Activated CD8-positive, alpha-beta memory T cell treated with anti-CD3 and anti-CD28 coated beads for 48 hours (primary cell): ENCODE measurements around the gene PPM1J.
"Not testable (repeated sequence)": the region's sequence is repeated elsewhere in the genome, so short reads cannot be mapped to it uniquely, and the experiment has no call there.

ENCODE experiments used
- DNase-seq, 3 experiments: peaks; one replicate each; pipeline ENCODE4 v3.0.0-alpha.2; 2020; ENCODE audit warnings: low read depth in 2 of 3, low spot score in 2 of 3

PPM1J gene

DNA sequence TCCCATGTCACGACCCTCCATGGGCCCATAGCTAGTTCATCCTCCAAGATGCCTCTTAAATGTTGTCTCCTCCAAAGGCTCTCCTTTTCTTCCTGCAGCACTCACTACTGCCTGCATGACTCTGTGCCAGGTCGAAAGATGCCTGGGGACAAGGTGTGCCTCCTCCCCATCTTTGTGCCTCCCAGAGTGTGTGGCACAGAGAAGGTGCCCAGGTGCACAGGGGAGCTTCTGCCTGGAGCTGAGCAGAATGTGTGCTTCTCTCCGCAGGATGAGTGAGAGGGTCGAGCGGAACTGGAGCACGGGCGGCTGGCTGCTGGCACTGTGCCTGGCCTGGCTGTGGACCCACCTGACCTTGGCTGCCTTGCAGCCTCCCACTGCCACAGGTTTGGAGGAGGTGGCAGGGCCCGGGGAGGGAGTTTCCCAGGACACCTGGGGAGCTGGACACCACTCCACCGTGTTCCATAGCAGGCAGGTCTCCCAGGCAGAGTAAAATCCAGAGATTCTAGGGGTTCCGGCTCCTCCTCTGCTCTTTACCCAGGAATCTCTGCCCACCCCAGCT is 6.9 kb upstream of the PPM1J start:
- no peak for DNase-seq

DNA sequence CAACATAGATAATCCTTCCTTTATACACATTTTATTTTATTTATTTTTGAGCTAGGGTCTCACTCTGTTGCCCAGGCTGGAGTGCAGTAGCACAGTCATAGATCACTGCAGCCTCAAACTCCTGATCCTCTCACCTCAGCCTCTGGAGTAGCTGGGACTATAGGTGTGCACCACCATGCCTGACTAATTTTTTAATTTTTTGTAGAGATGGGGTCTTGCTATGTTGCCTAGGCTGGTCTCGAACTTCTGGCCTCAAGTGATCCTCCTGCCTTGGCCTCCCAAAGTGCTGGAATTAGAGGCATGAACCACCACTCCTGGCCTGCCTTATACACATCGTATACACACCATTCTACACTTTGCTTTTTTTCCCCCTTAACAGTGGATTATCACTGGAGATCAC is 6.2 kb upstream of the PPM1J start:
- not testable (repeated sequence) for DNase-seq

DNA sequence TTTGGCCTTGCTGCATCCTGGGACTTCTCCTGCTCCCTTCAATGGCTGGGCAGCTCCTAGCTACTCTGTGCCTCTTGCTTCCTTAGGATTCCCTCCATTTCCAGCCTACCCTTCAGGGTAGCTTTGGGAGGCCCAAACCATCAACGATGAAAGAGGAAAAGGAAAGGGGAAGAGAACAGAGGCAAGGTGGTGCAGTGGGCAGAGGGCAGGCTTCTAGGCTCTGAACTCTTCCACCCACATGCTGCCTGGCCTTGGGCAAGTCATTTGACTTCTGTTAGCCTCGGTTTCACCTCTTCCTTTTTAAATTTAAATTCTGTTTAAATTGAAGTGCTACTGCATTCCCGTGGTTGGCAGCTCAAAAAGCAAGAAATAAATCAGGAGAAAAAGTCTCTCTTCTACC is 5.7 kb upstream of the PPM1J start:
- DNase-seq, result no peak

DNA sequence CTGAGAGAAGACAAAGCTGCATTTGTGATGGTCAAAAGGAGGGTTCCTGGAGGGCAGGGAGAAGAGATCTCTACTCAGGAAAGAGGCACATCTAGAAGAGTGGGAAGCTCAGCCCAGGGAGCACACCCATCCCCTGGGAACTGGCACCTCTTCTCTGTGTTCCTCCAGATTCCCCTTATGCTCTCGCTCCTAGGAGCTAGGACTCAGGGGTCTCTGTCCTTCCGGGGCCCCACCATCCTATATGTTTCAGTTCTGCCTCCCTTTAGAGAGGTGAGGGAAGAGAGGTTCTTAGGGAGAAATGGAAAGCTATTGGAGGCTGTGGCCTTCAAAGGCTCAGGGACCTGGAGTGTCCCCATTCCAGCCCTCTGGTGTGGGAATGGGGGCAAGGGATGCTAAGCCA is 4.6 kb upstream of the PPM1J start:
- no peak for DNase-seq

DNA sequence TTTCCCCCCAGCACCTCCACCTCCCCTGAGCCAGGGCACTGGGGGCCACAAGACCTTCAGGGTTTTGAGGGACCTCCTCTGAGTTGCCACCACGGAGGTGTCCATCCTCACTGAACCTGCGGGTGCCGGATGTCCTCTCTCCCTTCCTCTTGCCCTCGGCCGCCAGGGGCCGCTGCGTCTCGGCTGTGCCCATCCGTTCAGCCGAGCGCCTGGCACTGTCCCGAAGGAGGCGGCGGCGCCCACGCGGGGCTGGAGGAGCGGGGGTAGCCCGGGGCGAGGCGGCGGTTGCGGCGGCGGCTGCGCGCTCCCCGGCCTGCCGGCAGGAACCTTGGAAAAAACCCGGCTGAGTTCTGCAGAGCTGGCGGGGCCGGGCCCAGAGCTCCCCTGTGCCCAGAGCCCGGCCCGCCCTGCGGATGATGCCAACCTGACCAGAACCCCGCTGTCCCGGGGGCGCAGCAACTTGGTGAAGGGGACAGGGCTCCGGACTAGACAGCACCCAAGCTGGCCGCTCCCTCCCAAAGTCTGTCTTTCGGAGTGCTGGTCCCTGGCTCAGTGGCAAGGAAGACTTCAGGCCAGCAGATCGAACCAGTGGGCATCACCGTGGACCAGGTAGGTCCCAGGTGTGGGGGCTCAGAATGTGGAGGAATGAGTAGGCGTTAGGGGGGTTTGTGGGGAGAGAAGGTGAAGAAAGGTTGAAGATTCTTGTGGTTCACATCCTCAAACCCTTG is 3.7 kb upstream of the PPM1J start:
- peak in 2 of 3 experiments; percentile 55 to 59 for DNase-seq

DNA sequence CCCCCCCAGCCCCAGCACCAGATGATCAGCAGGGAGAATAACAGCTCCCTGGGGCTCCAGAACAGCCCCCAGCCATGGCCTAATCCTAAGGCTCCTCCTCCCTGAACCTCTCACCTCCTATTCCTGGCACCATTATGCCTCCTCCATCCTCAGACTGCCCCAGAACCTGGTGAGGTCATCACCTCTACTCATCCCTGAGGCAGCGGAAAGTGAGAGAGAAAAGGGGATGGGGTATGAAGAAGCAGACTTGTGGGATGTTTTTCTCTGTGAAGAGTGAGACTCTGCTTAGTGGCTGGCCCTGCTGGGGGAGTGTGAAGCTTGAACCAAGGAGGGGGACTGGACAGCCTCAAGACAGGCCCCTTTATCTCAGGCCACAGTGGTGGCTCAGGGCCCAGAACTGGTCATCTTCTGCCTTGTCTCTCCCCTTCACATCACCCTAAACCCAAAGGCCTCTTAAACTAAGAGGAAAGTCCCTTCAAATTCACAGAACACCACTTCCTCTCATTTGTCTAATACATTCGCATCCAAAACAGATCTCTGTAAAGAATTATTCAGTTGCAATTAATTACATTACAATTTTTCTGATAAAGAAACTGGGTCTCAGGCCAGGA is 2.2 kb upstream of the PPM1J start:
- DNase-seq, result no peak

DNA sequence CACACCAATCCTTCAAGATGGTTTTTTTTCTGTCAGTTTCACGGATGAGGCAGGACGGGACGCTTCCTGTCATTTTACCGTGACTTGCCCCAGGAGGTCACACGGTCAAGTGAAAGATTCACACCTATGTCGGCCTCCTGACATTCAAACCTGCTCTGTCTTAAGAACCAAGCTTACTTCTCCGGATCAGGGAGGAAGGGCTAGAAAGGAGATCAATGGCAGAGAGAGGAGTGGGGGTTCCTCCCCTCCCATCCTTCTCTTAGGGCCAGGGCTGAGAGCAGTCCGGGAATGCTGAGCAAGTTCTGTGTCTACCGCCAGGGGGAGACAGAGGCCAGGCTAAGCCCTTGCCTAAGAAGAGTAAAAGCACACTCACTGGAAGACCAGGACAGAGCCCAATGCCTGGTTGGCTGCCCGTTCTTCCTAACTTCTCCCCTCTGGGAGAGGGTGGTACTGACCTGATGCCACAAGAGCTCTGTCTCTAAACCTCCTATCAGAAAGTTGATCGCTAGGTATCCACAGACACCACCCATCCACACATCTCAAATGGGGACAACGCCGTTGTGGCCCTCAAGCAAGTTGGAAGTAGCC is 1.1 kb upstream of the PPM1J start:
- peak in 2 of 3 experiments; percentile 58 to 70 for DNase-seq

DNA sequence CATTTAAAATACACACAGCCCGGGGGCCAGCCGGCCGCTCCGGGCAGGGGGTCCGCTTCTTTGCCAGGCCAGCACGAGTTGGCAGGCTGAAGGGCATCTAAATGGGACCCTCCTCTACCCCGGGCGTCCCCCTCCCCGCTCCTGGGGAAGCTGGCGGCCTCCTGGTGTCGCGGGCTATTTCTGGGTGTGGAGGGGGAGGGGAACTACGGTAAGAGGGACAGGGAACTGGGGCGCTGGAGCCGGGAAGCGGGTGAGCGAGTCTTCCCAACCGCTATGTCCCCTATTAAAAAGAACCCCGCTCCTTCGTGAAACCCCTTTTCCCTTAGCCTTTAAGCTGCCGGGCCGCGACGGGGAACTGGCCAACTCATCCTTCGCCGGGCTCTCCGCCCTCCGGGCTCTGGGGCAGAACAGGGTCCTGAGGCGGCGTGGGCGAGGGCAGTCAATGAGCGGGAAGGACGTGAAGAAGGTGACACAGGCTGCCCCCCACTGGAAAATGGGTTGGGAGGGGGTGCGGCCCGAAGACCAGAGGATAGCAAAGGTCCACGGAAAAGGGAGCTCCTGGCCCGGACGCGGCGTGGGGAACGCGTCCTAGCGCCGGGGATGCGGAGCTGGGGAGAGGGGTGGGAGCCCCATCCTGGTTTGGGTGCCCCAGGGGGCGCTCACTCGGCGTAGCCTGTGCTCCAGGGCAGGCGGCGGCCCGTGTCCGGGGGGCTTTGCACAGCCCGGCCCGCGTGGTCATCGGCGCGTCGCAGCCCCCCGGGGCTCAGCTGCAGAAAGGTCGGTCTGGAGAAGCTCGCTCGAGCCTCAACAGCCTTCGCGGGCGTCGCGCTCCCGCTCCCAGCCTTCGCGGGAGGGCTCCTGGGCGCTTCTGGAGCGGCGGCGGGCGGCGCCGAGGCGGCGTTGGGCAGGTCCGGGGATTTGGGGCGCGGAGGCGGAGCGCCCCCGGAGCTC is 544 bp downstream of the PPM1J start:
- DNase-seq, result peak in 1 of 3 experiments; percentile 24

DNA sequence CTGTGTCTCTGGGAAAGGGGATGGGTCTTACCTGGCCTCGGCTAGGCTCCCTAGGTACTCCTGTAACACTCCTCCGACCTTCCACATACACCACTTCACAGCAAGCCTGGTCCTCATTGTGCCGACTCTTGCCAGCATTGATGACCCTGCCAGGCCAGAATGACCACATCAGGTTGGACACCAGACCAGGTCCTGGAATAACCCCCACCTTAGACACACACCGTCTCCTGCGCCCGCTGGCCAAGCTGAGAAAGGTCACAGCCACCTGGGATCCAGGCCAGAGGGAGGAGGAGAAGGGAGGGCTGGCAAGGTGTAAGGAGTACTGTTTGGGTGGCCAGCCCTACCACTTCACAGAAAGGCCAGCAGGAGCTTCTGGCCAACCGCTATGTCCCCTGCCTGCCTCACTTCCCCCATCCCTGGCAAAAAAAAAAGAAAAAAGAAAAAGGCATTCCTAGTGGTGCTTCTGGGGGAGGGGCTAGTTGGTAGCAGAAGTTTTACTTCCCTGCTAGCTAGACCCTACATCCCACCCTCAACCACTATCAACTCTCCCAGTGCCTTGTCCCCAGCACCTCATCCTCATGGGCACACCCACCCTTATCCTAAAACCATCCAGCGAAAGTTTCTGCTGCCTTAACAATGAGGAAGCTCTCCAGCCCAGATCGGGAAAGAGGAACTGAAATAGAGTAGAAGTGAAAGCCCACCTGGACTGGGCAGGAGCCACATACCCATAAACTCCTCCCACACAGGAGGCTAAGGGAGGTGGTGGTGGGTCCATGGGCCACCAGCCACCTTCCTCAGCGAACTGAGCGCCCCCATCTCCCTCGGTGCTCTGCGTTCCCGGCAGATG is 1.4 kb downstream of the PPM1J start:
- DNase-seq, result no peak

DNA sequence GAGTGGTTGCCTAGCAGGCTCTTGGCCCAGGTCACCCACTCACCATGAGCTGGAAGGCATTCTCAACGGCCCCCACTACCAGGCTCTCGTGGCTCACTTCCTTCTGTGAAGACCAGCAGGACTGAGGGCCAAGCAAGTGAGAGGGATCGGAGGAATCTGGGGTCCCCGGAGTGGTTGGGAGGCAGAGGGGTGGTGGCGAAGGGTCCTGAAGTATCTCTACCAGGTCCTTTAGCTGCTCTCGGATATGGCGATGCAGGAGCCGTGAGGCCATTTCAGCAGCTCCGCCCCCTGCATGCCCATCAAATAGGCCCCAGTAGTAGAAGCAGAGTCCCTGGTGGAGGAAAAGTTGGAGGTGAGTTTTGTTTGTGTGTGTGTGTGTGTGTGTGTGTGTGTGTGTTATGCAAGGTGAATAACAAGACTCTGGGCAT is 2.4 kb downstream of the PPM1J start:
- DNase-seq, result no peak

DNA sequence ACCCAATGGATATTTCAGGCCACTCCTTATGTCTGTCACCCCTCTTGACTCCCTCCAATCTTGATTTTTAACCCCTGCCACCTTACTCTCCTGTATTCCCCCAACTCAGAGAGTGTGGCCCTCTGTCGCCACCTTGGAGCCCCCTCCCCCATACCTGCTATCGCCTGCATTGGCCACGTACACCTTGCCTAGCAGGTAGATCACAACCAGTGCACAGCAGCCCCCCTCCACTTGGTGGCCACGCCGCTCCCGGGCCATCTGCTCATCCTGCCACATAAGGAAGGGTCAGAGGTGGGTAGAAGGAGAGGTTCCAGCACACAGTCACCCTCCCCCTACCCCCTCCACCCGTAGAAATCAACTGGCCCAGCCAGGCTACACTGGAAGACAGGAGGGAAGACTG is 2.9 kb downstream of the PPM1J start:
- no peak for DNase-seq

DNA sequence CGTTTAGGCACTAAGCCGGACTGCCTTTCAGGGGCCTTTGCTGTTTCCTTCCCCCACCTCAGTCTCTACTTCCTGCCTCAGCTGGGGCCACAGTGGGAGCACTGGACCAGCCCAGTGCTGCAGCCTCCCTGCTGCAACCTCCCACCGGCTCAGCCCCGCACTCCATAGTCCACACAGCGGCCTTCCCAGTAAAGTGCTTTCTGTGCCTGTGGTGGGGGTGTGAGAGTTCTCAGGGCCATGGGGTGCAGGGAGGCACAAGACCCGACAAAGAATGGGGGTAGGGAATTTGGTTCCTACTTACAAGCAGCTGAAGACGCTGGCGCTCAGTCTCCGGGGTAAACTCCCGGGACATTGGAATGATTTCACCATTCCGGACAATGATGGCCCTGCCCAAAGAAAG is 3.5 kb downstream of the PPM1J start:
- no peak for DNase-seq

DNA sequence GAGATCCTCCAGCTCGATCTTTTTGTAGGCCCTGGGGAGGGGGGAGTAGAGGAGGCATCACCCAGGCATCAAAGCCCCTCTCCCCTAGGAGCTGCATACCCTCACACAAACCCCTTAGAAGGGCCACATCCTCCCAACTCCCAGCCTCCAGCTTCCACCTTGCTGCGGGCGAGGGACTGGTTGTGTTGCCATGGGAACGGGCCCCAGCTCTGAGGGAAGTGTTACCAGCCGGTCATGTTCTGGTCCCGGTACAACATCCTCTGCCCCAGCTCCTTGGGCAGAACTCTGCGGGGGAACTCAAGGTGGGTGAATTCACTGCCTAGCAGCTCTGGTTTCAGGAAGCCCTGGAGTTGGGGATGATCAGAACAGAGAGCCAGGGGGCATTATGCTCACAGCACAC is 4.1 kb downstream of the PPM1J start:
- no peak for DNase-seq

DNA sequence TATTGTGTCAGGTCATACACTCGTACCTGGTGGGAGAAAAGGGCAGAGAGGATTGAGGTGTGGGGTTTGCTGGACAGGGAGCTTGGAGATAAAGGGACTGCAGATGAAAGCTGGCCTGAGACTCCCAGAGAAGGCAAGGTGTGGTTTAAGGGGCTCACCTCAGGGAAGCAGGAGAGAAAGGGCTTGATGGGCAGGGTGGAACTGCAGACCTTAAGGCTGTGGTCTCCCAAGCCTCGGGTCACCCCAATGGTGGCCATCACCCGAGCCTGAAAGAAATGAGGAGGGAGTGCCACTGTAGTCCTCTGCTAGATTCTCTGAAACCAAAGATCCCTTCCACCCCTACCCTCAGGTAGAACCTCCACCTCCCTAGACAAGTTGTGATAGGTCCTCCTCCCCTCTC is 4.5 kb downstream of the PPM1J start:
- no peak for DNase-seq

DNA sequence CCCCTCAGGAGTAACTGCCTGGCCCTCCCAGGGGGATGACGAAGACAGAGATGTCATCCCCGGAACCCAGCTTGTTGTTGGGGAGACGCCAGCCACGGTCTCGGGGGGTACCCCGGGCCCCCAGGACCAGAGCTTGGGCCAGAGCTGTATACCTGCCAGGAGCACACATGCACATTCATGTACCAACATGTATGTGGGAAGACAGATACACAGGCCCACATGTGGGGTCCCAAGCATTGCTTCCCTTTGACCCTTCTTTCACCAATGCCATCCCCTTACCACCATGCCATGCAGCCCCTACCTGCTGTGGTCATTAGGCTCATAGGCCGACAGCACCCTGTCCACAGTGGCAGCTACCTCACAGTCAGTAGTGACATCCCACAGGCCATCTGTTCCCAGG is 5.0 kb downstream of the PPM1J start:
- DNase-seq, result no peak

DNA sequence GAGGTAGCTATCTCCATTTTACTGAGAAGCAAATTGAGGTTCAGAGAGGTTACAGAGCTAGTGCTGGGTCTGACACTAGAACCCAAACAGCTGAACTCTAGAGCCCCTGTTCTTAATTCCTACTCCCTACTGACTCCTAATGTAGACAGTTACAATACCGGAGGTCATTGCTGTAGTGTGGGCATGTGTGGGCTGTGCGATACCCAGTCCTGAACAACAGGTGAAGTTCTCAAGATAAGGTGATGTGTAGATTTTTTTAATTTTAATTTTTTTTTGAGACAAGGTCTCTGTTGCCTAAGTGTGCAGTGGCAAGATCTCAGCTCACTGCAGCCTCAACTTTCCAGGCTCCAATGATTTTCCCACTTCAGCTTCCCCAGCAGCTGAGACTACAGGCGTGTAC is 6.6 kb downstream of the PPM1J start:
- no peak for DNase-seq

DNA sequence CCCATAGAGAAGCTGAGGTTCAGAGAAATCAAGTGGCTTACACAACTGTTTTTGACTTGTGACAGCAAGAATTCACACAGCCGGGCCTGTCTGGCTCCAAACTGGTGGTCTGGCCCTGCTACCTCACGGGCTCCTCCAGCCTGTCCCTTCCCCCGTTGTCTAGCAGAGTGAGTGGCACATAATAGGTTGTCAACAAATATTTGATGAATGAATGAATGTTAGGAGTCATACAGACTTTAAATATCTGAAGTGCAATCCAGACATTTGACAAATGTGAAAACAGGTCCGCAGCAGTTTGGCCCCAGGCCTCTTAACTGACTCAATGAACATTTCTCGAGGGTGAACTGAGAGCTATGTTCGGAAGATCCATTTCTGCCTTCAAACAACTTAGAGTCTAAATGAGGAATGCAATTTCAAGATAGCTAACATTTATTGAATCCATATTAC is 7.1 kb downstream of the PPM1J start:
- DNase-seq, result no peak

DNA sequence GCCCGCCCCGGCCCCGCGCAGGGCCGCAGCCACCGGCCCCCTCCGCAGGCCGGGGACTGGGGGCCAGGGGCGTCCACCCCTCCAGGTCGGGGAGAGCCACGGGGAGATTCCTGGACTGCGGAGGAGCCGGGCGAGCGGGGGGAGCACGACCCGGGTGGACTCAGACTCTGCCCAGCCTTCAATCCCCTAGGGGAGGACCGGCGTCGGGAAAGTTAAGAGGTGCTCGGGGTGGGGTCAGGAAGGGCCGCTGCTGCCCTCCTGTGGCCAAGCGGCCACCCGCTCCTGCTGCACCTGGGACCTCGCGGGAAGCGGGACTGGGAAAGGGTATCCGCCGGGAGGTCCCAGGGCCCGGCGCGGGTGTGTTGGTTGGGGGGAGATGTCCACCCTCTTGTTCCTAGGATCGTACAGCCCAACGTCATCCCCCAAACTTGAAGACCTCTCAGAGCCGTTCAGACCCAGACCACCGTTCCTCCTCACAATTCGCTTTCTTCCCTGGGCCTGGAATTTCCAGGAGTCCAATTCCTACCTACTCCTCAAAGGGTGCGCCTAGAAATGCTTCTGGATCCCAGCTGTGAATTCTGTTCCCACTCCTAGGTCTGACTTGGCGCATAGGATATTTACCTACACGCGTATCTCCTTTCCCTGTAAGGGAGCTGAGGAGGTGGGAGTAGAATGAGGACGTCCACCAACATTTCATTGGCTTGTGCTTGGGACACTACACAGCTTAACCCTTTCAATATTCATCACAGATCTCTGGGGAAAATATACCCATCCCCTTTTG is 7.7 kb downstream of the PPM1J start:
- DNase-seq, result peak in 2 of 3 experiments; percentile 43 to 49

DNA sequence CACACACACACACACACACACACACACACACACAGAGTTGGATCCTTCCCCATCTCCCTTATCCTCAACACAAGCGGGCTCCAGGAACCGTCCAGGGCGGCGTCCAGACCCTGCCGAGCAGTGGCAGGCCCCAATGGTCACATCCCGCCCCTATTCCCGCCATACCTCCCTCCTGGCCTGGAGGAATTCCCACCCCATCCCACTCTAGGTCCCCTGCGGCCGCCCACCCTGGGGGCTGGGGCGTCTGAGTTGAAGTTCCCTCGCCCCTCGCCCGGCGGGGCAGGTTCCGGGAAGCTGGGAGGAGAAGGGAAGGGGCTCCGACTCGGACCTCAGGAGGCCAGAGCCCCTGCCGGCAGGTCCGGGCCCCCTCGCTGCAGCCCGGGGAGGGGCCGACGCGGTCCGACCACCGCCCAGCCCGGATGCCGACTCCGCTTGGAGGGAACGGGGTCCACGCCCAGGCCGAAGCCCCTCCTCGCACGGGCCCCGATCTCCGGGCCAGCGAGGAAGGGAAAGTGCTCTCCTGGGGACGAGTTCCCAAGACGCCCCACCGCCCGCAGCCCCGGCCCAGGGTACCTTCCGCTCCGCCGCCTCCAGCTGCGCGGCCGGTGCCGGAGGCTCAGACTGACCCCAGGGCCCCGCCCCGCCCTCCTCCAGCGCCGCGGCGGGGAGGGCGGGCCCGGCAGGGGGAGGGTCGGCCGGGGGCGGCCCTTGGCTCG is 8.5 kb downstream of the PPM1J start, which contains the start of gene RHOC:
TSS of gene RHOC (minus strand) at position 623 of the 716 bp plus-strand sequence. CDS start 3,328 bp downstream, outside the sequence.
- DNase-seq, result no peak
